Neuronal stem cell (in vitro differentiated cells): Measurements from ENCODE around the gene RBM42.

ENCODE experiments used
- DNase-seq: peaks from one replicate; pipeline ENCODE4 v3.0.0-alpha.2; 2013; ENCODE audit warnings: low spot score
- H2AFZ ChIP-seq: one replicate; pipeline ENCODE4 v1.6.1; 2013; ENCODE audit warnings: mild to moderate bottlenecking, low read length, inconsistent platforms
- H2AK5ac ChIP-seq: 2 replicates; pipeline ENCODE4 v1.6.1; 2013; ENCODE audit warnings: low read depth, mild to moderate bottlenecking, inconsistent platforms, low read length, moderate library complexity, mixed read lengths
- H2BK120ac ChIP-seq: 2 replicates; pipeline ENCODE4 v1.6.1; 2013; ENCODE audit warnings: low read depth, mild to moderate bottlenecking, inconsistent platforms, low read length, moderate library complexity, mixed read lengths
- H2BK12ac ChIP-seq: one replicate; pipeline ENCODE4 v1.6.1; 2013; ENCODE audit warnings: low read length, inconsistent platforms
- H2BK15ac ChIP-seq: 2 replicates; pipeline ENCODE4 v1.6.1; 2013; ENCODE audit warnings: mild to moderate bottlenecking, low read length, inconsistent platforms, mixed read lengths
- H2BK5ac ChIP-seq: one replicate; pipeline ENCODE4 v1.6.1; 2013; ENCODE audit warnings: inconsistent platforms, mild to moderate bottlenecking, low read length, moderate library complexity
- H3K14ac ChIP-seq: one replicate; pipeline ENCODE4 v1.6.1; 2013; ENCODE audit warnings: low read length, inconsistent platforms
- H3K18ac ChIP-seq: 2 replicates; pipeline ENCODE4 v1.6.1; 2013; ENCODE audit warnings: low read length, inconsistent platforms
- H3K23ac ChIP-seq: 2 replicates; pipeline ENCODE4 v1.6.1; 2013; ENCODE audit warnings: low read depth, mild to moderate bottlenecking, mixed read lengths, low read length, inconsistent platforms; ENCODE audit not compliant: poor library complexity
- H3K27ac ChIP-seq: replicated peaks from 3 replicates; pipeline ENCODE4 v1.5.1; 2013; ENCODE audit warnings: low read length, inconsistent platforms
- H3K27me3 ChIP-seq, 3 experiments: 2 replicates each; pipeline ENCODE4 v1.6.1; 2013; ENCODE audit warnings: low read length in 3 of 3, mild to moderate bottlenecking in 2 of 3, inconsistent platforms in 1 of 3, low read depth in 1 of 3, mixed read lengths in 1 of 3, moderate library complexity in 1 of 3; ENCODE audit not compliant: control insufficient read depth in 3 of 3, insufficient read depth in 3 of 3
- H3K36me3 ChIP-seq, 2 donors: replicated peaks in 1 of 2; 2 replicates each; pipeline ENCODE4 v1.6.1; 2013; ENCODE audit warnings: low read length in 2 of 2; ENCODE audit not compliant: control insufficient read depth in 2 of 2, insufficient read depth in 2 of 2
- H3K4ac ChIP-seq: 2 replicates; pipeline ENCODE4 v1.6.1; 2013; ENCODE audit warnings: inconsistent platforms, mild to moderate bottlenecking, low read length, moderate library complexity
- H3K4me1 ChIP-seq, 2 donors: 1 replicate in 1 of 2; 2 replicates in 1 of 2; pipeline ENCODE4 v1.6.1; 2013; ENCODE audit warnings: low read length in 2 of 2, low read depth in 1 of 2; ENCODE audit not compliant: control insufficient read depth in 2 of 2, insufficient read depth in 1 of 2
- H3K4me2 ChIP-seq: one replicate; pipeline ENCODE4 v1.6.1; 2013; ENCODE audit warnings: mild to moderate bottlenecking, low read length, inconsistent platforms; ENCODE audit not compliant: insufficient read depth, poor library complexity, severe bottlenecking
- H3K4me3 ChIP-seq, 2 donors: 2 replicates each; pipeline ENCODE4 v1.5.1; 2013; ENCODE audit warnings: low read length in 2 of 2, mild to moderate bottlenecking in 2 of 2, inconsistent platforms in 1 of 2, moderate library complexity in 1 of 2
- H3K79me1 ChIP-seq: one replicate; pipeline ENCODE4 v1.6.1; 2013; ENCODE audit warnings: low read depth, mild to moderate bottlenecking, inconsistent platforms, low read length, moderate library complexity
- H3K9ac ChIP-seq: one replicate; pipeline ENCODE4 v1.6.1; 2013; ENCODE audit warnings: mild to moderate bottlenecking, low read depth, low read length, inconsistent platforms; ENCODE audit not compliant: poor library complexity
- H3K9me3 ChIP-seq, 2 donors: replicated peaks in 1 of 2; 2 replicates each; pipeline versions ENCODE3 to v1.6.1; 2013; ENCODE audit warnings: low read length in 2 of 2, mild to moderate bottlenecking in 2 of 2, inconsistent platforms in 1 of 2, low read depth in 1 of 2, mixed read lengths in 1 of 2, moderate library complexity in 1 of 2; ENCODE audit not compliant: control insufficient read depth in 2 of 2, insufficient read depth in 1 of 2
- H4K8ac ChIP-seq: one replicate; pipeline ENCODE4 v1.6.1; 2013; ENCODE audit warnings: low read depth, mild to moderate bottlenecking, inconsistent platforms, low read length, moderate library complexity
- H4K91ac ChIP-seq: one replicate; pipeline ENCODE4 v1.6.1; 2013; ENCODE audit warnings: low read length, low read depth, mild to moderate bottlenecking, inconsistent platforms; ENCODE audit not compliant: poor library complexity
- WGBS, 2 donors: extraction: QIAGEN DNeasy Blood & Tissue Kit; methylation state at CpG; one replicate each; pipeline ENCODE4 v1.1.7; 2013; ENCODE audit warnings: missing lambda C conversion rate in 2 of 2, mixed read lengths in 1 of 2; ENCODE audit not compliant: insufficient read length in 2 of 2, insufficient replicate concordance in 1 of 2; ENCODE audit errors: extremely low coverage in 2 of 2; 5-methylcytosine and 5-hydroxymethylcytosine counted together

Gene RBM42

GRCh38 chr19:35666251-35666913 is 37.5 kb downstream of the RBM42 start, which contains the start of gene UPK1A:
Gene UPK1A (plus strand): TSS chr19:35666517. CDS start chr19:35666813, 296 bp downstream.
- Histone ChIP-seq H3K4me3 (no peak within 1 kb of the TSS), H3K27ac (no peak within 1 kb of the TSS), H2BK15ac (no peak within 1 kb of the TSS), H3K36me3 (peaks cover 0 to 24% of the 10 kb centered on the region in 2 donors), H2BK120ac (no peak within 1 kb of the TSS), H4K8ac (peak within 1 kb of the TSS; percentile 4), H2AK5ac (peak within 1 kb of the TSS; percentile 68), H3K23ac (no peak within 1 kb of the TSS), H2BK5ac (peak within 1 kb of the TSS; percentile 75), H4K91ac (no peak within 1 kb of the TSS), H3K4ac (peak within 1 kb of the TSS; percentile 53), H2BK12ac (no peak within 1 kb of the TSS), H2AFZ (no peak within 1 kb of the TSS), H3K9ac (no peak within 1 kb of the TSS), H3K9me3 (no peaks in the 10 kb centered on the region), H3K14ac (peak within 1 kb of the TSS; percentile 82), H3K18ac (peak within 1 kb of the TSS; percentile 52), H3K4me1 (no peaks in the 10 kb centered on the region), H3K27me3 (no peaks in the 10 kb centered on the region), H3K4me2 (no peak within 1 kb of the TSS), H3K79me1 (no peaks in the 10 kb centered on the region)
- no peak for DNase-seq
- no CpG with 5 or more reads among the region's 16 CpGs for WGBS, 2 donors

- peaks cover 0 to 3% of the 10 kb centered on the region in 2 donors for H3K9me3 ChIP-seq
- H2BK12ac ChIP-seq = peak overlapping the region; percentile 82
- no peak overlapping the region for H3K4ac ChIP-seq
- no peaks in the 10 kb centered on the region for H3K79me1 ChIP-seq
- H3K18ac ChIP-seq = no peak overlapping the region
- peaks cover 0 to 15% (median 10%) of the 10 kb centered on the region in 3 experiments for H3K27me3 ChIP-seq
- no peak overlapping the region for H3K4me3 ChIP-seq
- no peak for DNase-seq
- no peak overlapping the region for H4K8ac ChIP-seq
- H3K9ac ChIP-seq = no peak overlapping the region
- H2AK5ac ChIP-seq = peak overlapping the region; percentile 94
- no peaks in the 10 kb centered on the region for H3K36me3 ChIP-seq
- H3K14ac ChIP-seq = no peak overlapping the region
- H4K91ac ChIP-seq = no peak overlapping the region
- H3K4me2 ChIP-seq = no peak overlapping the region
- no peak overlapping the region for H2BK15ac ChIP-seq
- no peak overlapping the region for H2BK120ac ChIP-seq
- H3K27ac ChIP-seq = no peak overlapping the region
- H2BK5ac ChIP-seq = no peak overlapping the region
- WGBS, 2 donors = no CpG with 5 or more reads among the region's 6 CpGs
- H3K4me1 ChIP-seq = peaks cover 0 to 5% of the 10 kb centered on the region in 2 donors
- no peak overlapping the region for H3K23ac ChIP-seq
- H2AFZ ChIP-seq = no peak overlapping the region
These were observed 40.7 kb downstream of the RBM42 start for GRCh38 chr19:35669566-35669965.

- peak overlapping the region in 1 of 2 donors; percentile 16 for H3K4me3 ChIP-seq
- no peak overlapping the region for H3K4ac ChIP-seq
- no peak overlapping the region for H3K9ac ChIP-seq
- peaks cover 0 to 15% (median 10%) of the 10 kb centered on the region in 3 experiments for H3K27me3 ChIP-seq
- no peak overlapping the region for H3K27ac ChIP-seq
- H3K79me1 ChIP-seq = no peaks in the 10 kb centered on the region
- H3K36me3 ChIP-seq = no peaks in the 10 kb centered on the region
- no CpG with 5 or more reads among the region's 4 CpGs for WGBS, 2 donors
- DNase-seq = no peak
- peak overlapping the region; percentile 17 for H3K18ac ChIP-seq
- H2AFZ ChIP-seq = no peak overlapping the region
- H2BK5ac ChIP-seq = no peak overlapping the region
- H2AK5ac ChIP-seq = peak overlapping the region; percentile 94
- H3K4me2 ChIP-seq = no peak overlapping the region
- H2BK120ac ChIP-seq = no peak overlapping the region
- H2BK15ac ChIP-seq = no peak overlapping the region
- no peak overlapping the region for H4K8ac ChIP-seq
- no peak overlapping the region for H4K91ac ChIP-seq
- H3K14ac ChIP-seq = no peak overlapping the region
- H3K9me3 ChIP-seq = peaks cover 0 to 3% of the 10 kb centered on the region in 2 donors
- peak overlapping the region; percentile 82 for H2BK12ac ChIP-seq
- H3K23ac ChIP-seq = peak overlapping the region; percentile 80
- H3K4me1 ChIP-seq = peaks cover 0 to 5% of the 10 kb centered on the region in 2 donors
These were observed 41.1 kb downstream of the RBM42 start for GRCh38 chr19:35669974-35670373.

GRCh38 chr19:35670686-35671085 is 41.9 kb downstream of the RBM42 start:
- no peak overlapping the region for H3K4me2 ChIP-seq
- no peaks in the 10 kb centered on the region for H3K36me3 ChIP-seq
- no peak overlapping the region for H2BK15ac ChIP-seq
- no peak overlapping the region for H2AK5ac ChIP-seq
- H3K4me3 ChIP-seq = no peak overlapping the region
- no peak overlapping the region for H3K14ac ChIP-seq
- no peak overlapping the region for H3K9ac ChIP-seq
- H3K4me1 ChIP-seq = peaks cover 0 to 5% of the 10 kb centered on the region in 2 donors
- H2BK5ac ChIP-seq = no peak overlapping the region
- no peak overlapping the region for H3K23ac ChIP-seq
- H3K27me3 ChIP-seq = peaks cover 0 to 18% (median 10%) of the 10 kb centered on the region in 3 experiments
- H2AFZ ChIP-seq = no peak overlapping the region
- H3K79me1 ChIP-seq = no peaks in the 10 kb centered on the region
- H3K4ac ChIP-seq = no peak overlapping the region
- H4K8ac ChIP-seq = no peak overlapping the region
- no peak for DNase-seq
- no peak overlapping the region for H2BK120ac ChIP-seq
- H4K91ac ChIP-seq = no peak overlapping the region
- H3K9me3 ChIP-seq = peaks cover 0 to 3% of the 10 kb centered on the region in 2 donors
- no CpG with 5 or more reads among the region's 1 CpG for WGBS, 2 donors
- no peak overlapping the region for H2BK12ac ChIP-seq
- H3K27ac ChIP-seq = no peak overlapping the region
- H3K18ac ChIP-seq = no peak overlapping the region
